Measurements from ENCODE around the gene TMEM17. TPM values are rescaled to one million over a fixed set of nuclear protein-coding genes. Genes with fewer than 3 reads are reported as not detected.

The TMEM17 gene
- total RNA-seq, 4 donors from 2014 or later = 2.1 to 6.0 (median 4.8) TPM

DNA sequence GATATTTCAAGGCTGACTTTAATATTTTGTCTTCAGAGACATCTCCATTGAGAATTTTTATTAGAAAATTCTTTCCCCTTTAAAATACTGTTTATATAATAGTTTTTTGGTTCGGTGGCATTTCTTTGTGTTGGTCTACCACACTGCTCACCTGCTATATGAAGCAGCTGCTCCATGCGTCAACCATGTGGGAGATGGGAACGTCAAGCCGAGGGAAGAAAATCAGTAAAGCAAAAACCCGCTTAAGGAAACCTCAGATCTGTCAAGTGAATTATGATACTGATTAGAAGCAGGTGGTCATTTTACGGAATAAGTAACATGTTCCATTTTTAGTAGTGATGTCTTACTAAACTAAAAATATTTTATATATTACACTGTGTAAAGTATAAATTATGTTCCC is 5.6 kb upstream of the TMEM17 start:
- no peak for DNase-seq
- intact Hi-C loops (cut with DNase I) = no loop called here
- no peak overlapping the region for H3K4me3 ChIP-seq (replicated peaks in 1 of 3)

DNA sequence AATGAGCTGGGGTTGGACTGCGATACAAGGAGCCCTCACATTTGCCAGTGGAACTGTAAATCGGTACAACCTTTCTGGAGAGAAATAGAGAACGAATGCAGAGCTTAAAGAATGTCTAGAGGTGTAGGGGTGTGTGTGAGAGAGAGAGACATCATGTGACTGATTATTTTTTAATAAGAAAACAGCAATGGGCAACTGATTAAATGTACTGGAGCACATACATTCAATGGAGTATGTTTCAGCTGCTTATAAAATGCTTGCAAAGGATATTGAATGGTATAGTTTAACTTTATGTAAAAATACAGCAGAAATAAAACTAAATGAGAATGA is 391 bp upstream of the TMEM17 start:
- Histone ChIP-seq H3K4me3 (replicated peaks in 1 of 3) (peak overlapping the region; percentile 5 to 54 (median 53)), H3K27ac (peak overlapping the region; percentile 86 to 96 (median 94)), H3K27me3 (no peaks in the 10 kb centered on the region), H3K36me3 (no peaks in the 10 kb centered on the region), H3K4me1 (peaks cover 2 to 6% of the 10 kb centered on the region in 2 donors), H3K9me3 (no peaks in the 10 kb centered on the region)
- no peak for TF ChIP-seq POLR2A (IDR thresholded peaks at IDR 0.05)
- TF ChIP-seq, protein P1, sequence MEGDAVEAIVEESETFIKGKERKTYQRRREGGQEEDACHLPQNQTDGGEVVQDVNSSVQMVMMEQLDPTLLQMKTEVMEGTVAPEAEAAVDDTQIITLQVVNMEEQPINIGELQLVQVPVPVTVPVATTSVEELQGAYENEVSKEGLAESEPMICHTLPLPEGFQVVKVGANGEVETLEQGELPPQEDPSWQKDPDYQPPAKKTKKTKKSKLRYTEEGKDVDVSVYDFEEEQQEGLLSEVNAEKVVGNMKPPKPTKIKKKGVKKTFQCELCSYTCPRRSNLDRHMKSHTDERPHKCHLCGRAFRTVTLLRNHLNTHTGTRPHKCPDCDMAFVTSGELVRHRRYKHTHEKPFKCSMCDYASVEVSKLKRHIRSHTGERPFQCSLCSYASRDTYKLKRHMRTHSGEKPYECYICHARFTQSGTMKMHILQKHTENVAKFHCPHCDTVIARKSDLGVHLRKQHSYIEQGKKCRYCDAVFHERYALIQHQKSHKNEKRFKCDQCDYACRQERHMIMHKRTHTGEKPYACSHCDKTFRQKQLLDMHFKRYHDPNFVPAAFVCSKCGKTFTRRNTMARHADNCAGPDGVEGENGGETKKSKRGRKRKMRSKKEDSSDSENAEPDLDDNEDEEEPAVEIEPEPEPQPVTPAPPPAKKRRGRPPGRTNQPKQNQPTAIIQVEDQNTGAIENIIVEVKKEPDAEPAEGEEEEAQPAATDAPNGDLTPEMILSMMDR (IDR thresholded peaks at IDR 0.05) = no peak
- no peak for DNase-seq
- 0 to 1% methylated on average over 3 of the region's 3 CpGs for WGBS, 2 donors
- intact Hi-C loops (cut with DNase I) = loop anchor here (5.0 kb wide), 1 partner anchor 44 kb away; no protein-coding TSS in a partner anchor

More for the DNA sequence above, 5.6 kb upstream of the TMEM17 start:
- Histone ChIP-seq H3K27ac (no peak overlapping the region), H3K36me3 (no peaks in the 10 kb centered on the region), H3K9me3 (no peaks in the 10 kb centered on the region), H3K4me1 (peaks cover 0 to under 1% of the 10 kb centered on the region in 2 donors), H3K27me3 (no peaks in the 10 kb centered on the region)
- TF ChIP-seq POLR2A (IDR thresholded peaks at IDR 0.05) = no peak
- TF ChIP-seq, protein P1 (IDR thresholded peaks at IDR 0.05) = no peak
- 73 to 79% methylated on average over 6 of the region's 6 CpGs for whole genome bisulfite sequencing, 2 donors

DNA sequence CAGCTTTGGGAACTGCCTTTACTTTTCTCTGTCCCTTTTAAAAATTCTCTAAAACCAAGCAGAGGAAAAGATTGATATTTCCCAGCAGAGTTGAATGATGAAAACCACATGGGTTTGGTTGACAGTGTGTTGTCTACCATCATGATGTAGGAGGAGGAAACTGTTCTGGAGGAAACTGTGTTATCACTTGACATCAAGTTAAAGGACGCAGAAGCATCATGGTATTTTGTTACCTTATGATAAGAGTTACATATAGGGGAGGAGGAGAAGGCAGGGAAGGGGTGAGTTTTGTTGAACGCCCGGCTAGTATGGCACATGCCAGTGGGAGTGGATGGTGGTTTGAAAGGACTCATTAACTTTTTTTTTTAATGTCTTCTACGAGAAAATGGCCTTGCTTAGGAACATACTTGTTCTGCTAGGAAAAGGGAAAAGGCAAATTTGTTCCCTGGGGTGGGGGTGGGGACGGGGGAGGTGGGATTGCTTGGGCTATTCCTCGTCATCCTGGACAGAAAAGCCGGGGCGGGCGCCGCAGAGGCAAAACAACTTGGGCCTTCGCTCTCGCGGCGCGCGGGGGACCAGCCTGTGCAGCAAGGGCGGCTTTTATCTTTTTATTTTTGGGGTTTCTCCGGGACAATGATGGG is 766 bp downstream of the TMEM17 start:
- intact Hi-C loops (cut with DNase I) = loop anchor here (5.0 kb wide), 1 partner anchor 43 kb away; no protein-coding TSS in a partner anchor
- Histone ChIP-seq H3K4me3 (replicated peaks in 1 of 3) (peak overlapping the region in 2 of 3 donors; percentile 5 to 53), H3K27me3 (no peaks in the 10 kb centered on the region), H3K36me3 (no peaks in the 10 kb centered on the region), H3K4me1 (peaks cover 2 to 6% of the 10 kb centered on the region in 2 donors), H3K27ac (peak overlapping the region; percentile 86 to 96 (median 94)), H3K9me3 (no peaks in the 10 kb centered on the region)
- DNase-seq = no peak
- no peak for TF ChIP-seq POLR2A (IDR thresholded peaks at IDR 0.05)
- TF ChIP-seq, protein P1 (IDR thresholded peaks at IDR 0.05) = no peak
- 16 to 24% methylated on average over 13 to 17 of the region's 18 CpGs for WGBS, 2 donors

DNA sequence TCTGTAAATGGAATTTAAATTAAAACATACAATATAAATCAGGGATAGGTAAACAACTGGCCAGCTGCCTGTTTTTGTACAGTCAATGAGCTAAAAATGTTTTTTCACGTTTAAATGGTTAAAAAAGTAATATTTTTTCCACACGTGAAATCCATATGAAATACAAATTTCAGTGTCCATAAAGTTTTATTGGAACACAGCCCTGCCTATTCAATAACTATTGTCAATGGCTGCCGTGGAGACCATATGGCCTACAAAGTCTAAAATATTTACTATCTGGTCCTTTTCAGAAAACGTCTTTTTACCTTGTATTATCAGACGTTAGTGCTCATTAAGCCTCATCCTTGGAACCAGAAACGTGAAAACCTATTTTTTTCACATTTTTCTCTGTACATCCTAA is 1.3 kb downstream of the TMEM17 start:
- TF ChIP-seq, protein P1 (IDR thresholded peaks at IDR 0.05) = no peak
- no peak for TF ChIP-seq POLR2A (IDR thresholded peaks at IDR 0.05)

DNA sequence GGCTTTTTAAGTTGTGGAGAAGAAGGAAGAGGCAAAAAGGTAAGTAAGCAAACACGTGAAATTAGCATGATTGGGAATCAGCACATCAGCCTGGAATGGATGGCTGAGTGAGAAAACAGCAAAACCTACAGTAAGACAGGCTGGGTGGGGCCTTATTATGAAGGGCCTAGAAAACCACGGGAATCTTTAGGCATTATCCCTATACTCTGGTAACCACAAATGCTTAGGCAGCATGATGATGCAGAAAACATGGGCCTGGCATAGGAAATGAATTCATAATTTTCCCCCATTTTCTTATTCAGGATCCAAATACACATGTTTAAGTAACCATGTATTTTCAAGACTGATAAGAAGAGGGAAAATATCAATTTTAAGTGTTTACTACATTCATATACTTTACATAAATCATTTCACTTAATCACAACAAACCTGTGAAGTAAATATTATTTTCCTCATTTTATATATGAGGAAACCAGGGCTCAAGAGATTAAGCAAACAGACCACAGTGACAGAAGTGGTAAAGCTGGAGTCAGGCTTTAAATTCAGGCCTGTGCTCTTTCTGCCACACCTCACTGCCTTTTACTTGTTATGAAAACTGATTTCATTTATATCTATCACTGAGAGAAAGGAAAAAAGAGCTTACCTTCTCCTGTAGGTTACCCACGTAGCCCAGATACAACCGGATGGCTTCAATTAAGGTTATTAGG is 4.0 kb downstream of the TMEM17 start:
- H3K27me3 ChIP-seq = no peaks in the 10 kb centered on the region
- 80 to 87% methylated on average over 4 of the region's 4 CpGs for WGBS, 2 donors
- H3K9me3 ChIP-seq = no peaks in the 10 kb centered on the region
- H3K36me3 ChIP-seq = no peaks in the 10 kb centered on the region
- peaks cover 2 to 6% of the 10 kb centered on the region in 2 donors for H3K4me1 ChIP-seq
- H3K4me3 ChIP-seq (replicated peaks in 1 of 3) = no peak overlapping the region
- DNase-seq = no peak
- H3K27ac ChIP-seq = no peak overlapping the region
- no peak for TF ChIP-seq POLR2A (IDR thresholded peaks at IDR 0.05)
- TF ChIP-seq, protein P1 (IDR thresholded peaks at IDR 0.05) = no peak
- intact Hi-C loops (cut with DNase I) = no loop called here

More for the DNA sequence above, 1.3 kb downstream of the TMEM17 start:
- 95% methylated on average over 6 of the region's 6 CpGs for WGBS, 2 donors
- peaks cover 2 to 6% of the 10 kb centered on the region in 2 donors for H3K4me1 ChIP-seq
- no peak overlapping the region for H3K4me3 ChIP-seq (replicated peaks in 1 of 3)
- no peaks in the 10 kb centered on the region for H3K27me3 ChIP-seq
- DNase-seq = no peak
- peak overlapping the region in 2 of 3 donors; percentile 94 to 96 for H3K27ac ChIP-seq
- no peaks in the 10 kb centered on the region for H3K9me3 ChIP-seq
- no peaks in the 10 kb centered on the region for H3K36me3 ChIP-seq
- intact Hi-C loops (cut with DNase I) = loop anchor here (5.0 kb wide), 1 partner anchor 42 kb away; no protein-coding TSS in a partner anchor

Data from thyroid gland (tissue), 4 donors.